OCI-LY7 (cell line): ENCODE results near the gene CUBN. TPM values are rescaled to one million over a fixed set of nuclear protein-coding genes. Genes with fewer than 3 reads are reported as not detected.

Experiments
- BruUV-seq: library from RNA; stranded (reverse); fragments of 400-500 nt; replicated peaks from 2 replicates; lab custom pipeline; 2021; lab: Mats Ljungman, UMichigan
- CTCF ChIA-PET: fragments of 300-600 bp; sonication (Branson Sonifier 250); formaldehyde crosslinking; loops from one replicate; lab custom pipeline; 2022; ENCODE audit warnings: antibody characterized with exemption; ENCODE audit not compliant: unreplicated experiment; lab: Charles Lee
- POLR2A ChIA-PET: fragments of 300-600 bp; sonication (Branson Sonifier 250); formaldehyde crosslinking; loops from one replicate; lab custom pipeline; 2022; ENCODE audit warnings: antibody characterized with exemption; lab: Charles Lee
- DNase-seq: peaks from one replicate; pipeline ENCODE4 v3.0.0-alpha.2; 2015; ENCODE audit warnings: low spot score
- H2AFZ ChIP-seq: fragments of 200-600 bp; sonication (generic), shearing (Covaris generic); 2 replicates; pipeline ENCODE4 v1.6.1; 2014; ENCODE audit warnings: mild to moderate bottlenecking, antibody characterized with exemption, low read length, moderate library complexity
- H3K27ac ChIP-seq: fragments of 200-600 bp; sonication (generic); 2 replicates; pipeline ENCODE4 v1.5.1; 2014; ENCODE audit warnings: mixed run types, low read depth, mild to moderate bottlenecking, moderate library complexity, low read length, inconsistent platforms; ENCODE audit not compliant: poor library complexity, severe bottlenecking
- H3K36me3 ChIP-seq: fragments of 200-600 bp; sonication (generic); 2 replicates; pipeline ENCODE4 v1.6.1; 2014; ENCODE audit warnings: mild to moderate bottlenecking, antibody characterized with exemption, low read length, moderate library complexity, mixed read lengths; ENCODE audit not compliant: insufficient read depth
- H3K4me1 ChIP-seq: fragments of 200-600 bp; sonication (generic); 2 replicates; pipeline ENCODE4 v1.5.1; 2014; ENCODE audit warnings: mild to moderate bottlenecking, low read length; ENCODE audit not compliant: insufficient read depth, poor library complexity, severe bottlenecking
- H3K4me2 ChIP-seq: fragments of 200-600 bp; sonication (generic); 2 replicates; pipeline ENCODE4 v1.6.1; 2014; ENCODE audit warnings: mild to moderate bottlenecking, low read length
- H3K4me3 ChIP-seq: fragments of 200-600 bp; sonication (generic); 2 replicates; pipeline ENCODE4 v1.5.1; 2014; ENCODE audit warnings: mild to moderate bottlenecking, low read depth, low read length; ENCODE audit not compliant: poor library complexity, severe bottlenecking
- H3K79me2 ChIP-seq: fragments of 200-600 bp; sonication (generic); 2 replicates; pipeline ENCODE4 v1.6.1; 2016; ENCODE audit warnings: low read depth, mild to moderate bottlenecking, low read length, moderate library complexity, mixed read lengths; ENCODE audit not compliant: insufficient read depth
- H3K9me2 ChIP-seq: fragments of 200-600 bp; sonication (generic); 2 replicates; pipeline ENCODE4 v1.6.1; 2016; ENCODE audit warnings: mild to moderate bottlenecking, low read length, mixed read lengths; ENCODE audit not compliant: insufficient read depth
- H3K9me3 ChIP-seq: fragments of 200-600 bp; sonication (generic); 2 replicates; pipeline ENCODE4 v1.6.1; 2014; ENCODE audit warnings: mild to moderate bottlenecking, mixed run types, low read length, mixed read lengths
- H4K20me1 ChIP-seq: fragments of 200-600 bp; sonication (generic); 2 replicates; pipeline ENCODE4 v1.6.1; 2014; ENCODE audit warnings: mild to moderate bottlenecking, antibody characterized with exemption, low read length, moderate library complexity, mixed read lengths; ENCODE audit not compliant: insufficient read depth
- CTCF ChIP-seq: fragments of 200-600 bp; sonication (generic); conservative IDR thresholded peaks from 2 replicates; pipeline ENCODE4 v1.5.1; 2014; ENCODE audit warnings: mild to moderate bottlenecking, antibody characterized with exemption, low read length, moderate library complexity, mixed read lengths
- EZH2phosphoT487 ChIP-seq: fragments of 200-600 bp; sonication (generic); IDR thresholded peaks from 2 replicates; pipeline ENCODE4 v1.6.1; 2018; ENCODE audit warnings: low read depth, borderline replicate concordance, mild to moderate bottlenecking, mixed run types, antibody characterized with exemption, low read length, moderate library complexity, mixed read lengths
- intact Hi-C: fragments of 100-400 bp; cut with micrococcal nuclease; formaldehyde crosslinking; loops from one replicate; pipeline ENCODE4 v1.10.0; 2022; ENCODE audit not compliant: unreplicated experiment
- total RNA-seq, 2 experiments: library from RNA; depleted of rRNA in 1 of 2; stranded (reverse); fragments of >200 nt in 1 of 2; shearing (Covaris generic) in 1 of 2; gene quantifications; 2 replicates each; pipeline ENCODE4 v1.2.3, GENCODE V29; 2014 to 2022

CUBN gene
- total RNA-seq, 2 experiments from 2014 or later: 0.13 to 0.25 TPM

GRCh38 chr10:17134282-17134681, 4.7 kb upstream of the CUBN start:
- CTCF ChIA-PET: interaction anchor here (1.1 kb wide), 1 partner anchor 31 kb away, joined by 3 read pairs; no protein-coding TSS in a partner anchor
- Histone ChIP-seq H3K79me2 (no peaks in the 10 kb centered on the region), H3K4me2 (no peak overlapping the region), H3K9me3 (no peaks in the 10 kb centered on the region), H3K4me1 (no peaks in the 10 kb centered on the region), H3K9me2 (no peaks in the 10 kb centered on the region), H3K4me3 (no peak overlapping the region), H2AFZ (no peak overlapping the region), H4K20me1 (no peaks in the 10 kb centered on the region), H3K36me3 (no peaks in the 10 kb centered on the region), H3K27ac (no peak overlapping the region)
- no peak for TF ChIP-seq EZH2phosphoT487
- no TSS peak for BruUV-seq
- intact Hi-C loops: no loop called here
- POLR2A ChIA-PET: no interaction called here
- DNase-seq: no peak

GRCh38 chr10:17128261-17128660, 1.4 kb downstream of the CUBN start:
- intact Hi-C loops: no loop called here
- BruUV-seq: no TSS peak
- POLR2A ChIA-PET: interaction anchor here (0.6 kb wide), 1 partner anchor 13 kb away, joined by 3 read pairs; no protein-coding TSS in a partner anchor
- H3K4me3 ChIP-seq: no peak overlapping the region
- no peaks in the 10 kb centered on the region for H3K79me2 ChIP-seq
- no peaks in the 10 kb centered on the region for H3K9me3 ChIP-seq
- TF ChIP-seq EZH2phosphoT487 (no peak), CTCF (no peak)
- H3K27ac ChIP-seq: no peak overlapping the region
- no peaks in the 10 kb centered on the region for H4K20me1 ChIP-seq
- H3K4me2 ChIP-seq: no peak overlapping the region
- H3K36me3 ChIP-seq: no peaks in the 10 kb centered on the region
- H3K4me1 ChIP-seq: no peaks in the 10 kb centered on the region
- CTCF ChIA-PET: no interaction called here
- no peak for DNase-seq
- no peaks in the 10 kb centered on the region for H3K9me2 ChIP-seq
- no peak overlapping the region for H2AFZ ChIP-seq

DNA sequence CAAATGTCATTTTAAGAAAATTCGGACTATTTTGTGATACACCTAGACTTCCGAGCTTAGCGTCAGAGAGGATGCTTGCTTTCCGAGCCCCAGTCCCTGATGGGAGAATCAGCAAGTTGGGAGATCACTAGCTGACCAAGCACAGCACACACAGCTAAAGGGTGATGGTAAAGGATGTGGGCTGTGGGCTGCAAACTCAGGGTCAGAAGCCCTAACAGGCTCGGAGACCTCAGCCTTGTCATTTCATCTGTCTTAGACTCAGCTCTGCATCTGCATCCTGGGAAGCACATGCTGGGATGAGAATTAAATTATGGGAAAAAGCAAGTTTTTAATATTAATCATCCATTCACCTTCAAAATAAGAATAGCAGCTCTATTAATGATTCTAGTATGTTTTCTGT, 3.3 kb downstream of the CUBN start:
- no peak for DNase-seq
- BruUV-seq: no TSS peak
- no peaks in the 10 kb centered on the region for H3K36me3 ChIP-seq
- intact Hi-C loops: no loop called here
- ChIA-PET POLR2A (interaction anchor here (0.7 to 1.0 kb wide), 2 partner anchors 120 to 1026 kb away, joined by 3 read pairs; no protein-coding TSS in a partner anchor), CTCF (no interaction called here)
- no peak overlapping the region for H3K4me3 ChIP-seq
- no peaks in the 10 kb centered on the region for H3K79me2 ChIP-seq
- TF ChIP-seq CTCF: no peak
- TF ChIP-seq EZH2phosphoT487: no peak
- H3K27ac ChIP-seq: no peak overlapping the region
- H3K9me3 ChIP-seq: no peaks in the 10 kb centered on the region
- no peaks in the 10 kb centered on the region for H3K9me2 ChIP-seq
- no peaks in the 10 kb centered on the region for H3K4me1 ChIP-seq
- no peak overlapping the region for H2AFZ ChIP-seq
- no peak overlapping the region for H3K4me2 ChIP-seq
- no peaks in the 10 kb centered on the region for H4K20me1 ChIP-seq
